Gastrocnemius medialis (tissue), 4 donors: Measurements from ENCODE around the gene SAMD3.
"Not testable (repeated sequence)": the region's sequence is repeated elsewhere in the genome, so short reads cannot be mapped to it uniquely, and the experiment has no call there.

Source experiments
- CTCF ChIP-seq, 5 experiments: fragments of 450-650 bp in 3 of 5; fragments of 200-600 bp in 2 of 5; sonication (generic) in 2 of 5; IDR thresholded peaks in 4 of 5; conservative IDR thresholded peaks in 1 of 5; 1 replicate in 4 of 5; 2 replicates in 1 of 5; pipeline ENCODE4 v1.5.1; 2016 to 2019; ENCODE audit warnings: antibody characterized with exemption in 5 of 5, mild to moderate bottlenecking in 3 of 5, moderate library complexity in 3 of 5
- POLR2A ChIP-seq, 2 donors: fragments of 450-650 bp; IDR thresholded peaks; one replicate each; pipeline ENCODE4 v1.6.1; 2017; ENCODE audit warnings: antibody characterized with exemption in 2 of 2, mild to moderate bottlenecking in 2 of 2, moderate library complexity in 2 of 2

- not testable (repeated sequence) for TF ChIP-seq POLR2A (IDR thresholded peaks at IDR 0.05); CTCF (IDR thresholded peaks at IDR 0.05 in 4 of 5, conservative IDR thresholded peaks at IDR 0.05 in 1 of 5)
Observed at GRCh38 chr6:130261558-130261957, 38.8 kb upstream of the SAMD3 start.
